Measurements from ENCODE around the gene C13orf46. TPM values are rescaled to one million over a fixed set of nuclear protein-coding genes. Genes with fewer than 3 reads are reported as not detected.

C13orf46 gene
- total and polyA plus RNA-seq, 10 of the 15 experiments (the other 5 are each of a cell fraction or from before 2014, with no cell fraction given): 0.01 to 0.18 (median 0.09) TPM; not detected in 6

DNA sequence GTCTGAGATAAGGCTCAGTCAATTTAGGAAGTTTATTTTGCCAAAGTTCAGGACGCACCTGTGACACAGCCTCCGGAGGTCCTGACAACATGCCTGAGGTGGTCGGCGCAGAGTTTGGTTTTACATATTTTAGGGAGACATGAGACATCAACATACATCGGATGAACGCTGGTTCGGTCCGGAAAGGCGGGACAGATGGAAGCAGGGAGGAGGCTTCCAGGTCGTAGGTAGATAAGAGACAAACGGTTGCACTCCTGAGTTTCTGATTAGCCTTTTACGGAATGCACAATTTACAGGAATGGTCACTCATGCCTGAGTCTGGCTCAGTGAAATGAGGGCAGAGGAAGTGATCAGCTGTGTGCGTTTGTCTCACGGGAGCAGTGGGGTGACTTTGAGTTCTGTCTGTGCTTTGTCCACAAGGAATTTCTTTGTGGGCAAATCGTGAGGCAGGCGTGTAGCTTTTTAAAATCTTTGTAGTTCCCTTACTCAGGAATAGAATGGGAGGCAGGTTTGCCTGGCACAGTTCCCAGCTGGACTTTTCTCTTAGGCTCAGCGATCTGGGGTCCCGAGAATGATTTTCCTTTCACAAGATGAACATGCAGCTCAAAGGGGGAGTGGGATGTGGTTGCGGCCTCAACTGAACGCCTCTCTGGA is 36.2 kb downstream of the C13orf46 start:
- Histone ChIP-seq H3K9ac (ENCODE audit: control insufficient read depth, insufficient read depth, low read length) (no peak overlapping the region), H3K4me2 (ENCODE audit: control insufficient read depth, insufficient read depth) (no peak overlapping the region), H4K20me1 (ENCODE audit: control insufficient read depth, insufficient read depth) (no peaks in the 10 kb centered on the region), H3K4me3 (no peak overlapping the region), H3K27me3 (replicated peaks in 1 of 2; ENCODE audit: control insufficient read depth in 2 of 2, insufficient read depth in 2 of 2, low read length in 1 of 2) (peaks cover 0 to 2% of the 10 kb centered on the region in 2 experiments; a peak in 2 of 4 replicates), H3K9me3 (replicated peaks; ENCODE audit: control insufficient read depth, insufficient read depth, low read length) (no peaks in the 10 kb centered on the region; the same call in 2 of the 3 replicates), H3K79me2 (ENCODE audit: control insufficient read depth, insufficient read depth, low read length) (no peaks in the 10 kb centered on the region), H3K27ac (ENCODE audit: control insufficient read depth, insufficient read depth) (no peak overlapping the region), H2AFZ (ENCODE audit: control insufficient read depth, low read depth, low read length) (no peak overlapping the region), H3K36me3 (ENCODE audit: control insufficient read depth in 2 of 2, insufficient read depth in 2 of 2, low read length in 1 of 2) (no peaks in the 10 kb centered on the region), H3K4me1 (ENCODE audit: control insufficient read depth, insufficient read depth, low read length) (no peaks in the 10 kb centered on the region)
- ChIA-PET CTCF (interaction anchor here (0.6 kb wide), 1 partner anchor 43 kb away, joined by 4 read pairs; no protein-coding TSS in a partner anchor), RAD21 (ENCODE audit: unreplicated experiment) (no interaction called here), SMC1A (ENCODE audit: uncharacterized antibody, unreplicated experiment) (no interaction called here), POLR2A (no interaction called here)
- DNase-seq (ENCODE audit: low read depth, low spot score) (no peak), FAIRE-seq (no peak), ATAC-seq (no peak)
- 56% methylated on average over 20 of the region's 20 CpGs for WGBS (ENCODE audit: insufficient coverage, insufficient replicate concordance, low lambda C conversion rate, missing lambda C conversion rate)
- intact Hi-C loops (cut with micrococcal nuclease; ENCODE audit: unreplicated experiment): no loop called here
- TF ChIP-seq, protein P1, sequence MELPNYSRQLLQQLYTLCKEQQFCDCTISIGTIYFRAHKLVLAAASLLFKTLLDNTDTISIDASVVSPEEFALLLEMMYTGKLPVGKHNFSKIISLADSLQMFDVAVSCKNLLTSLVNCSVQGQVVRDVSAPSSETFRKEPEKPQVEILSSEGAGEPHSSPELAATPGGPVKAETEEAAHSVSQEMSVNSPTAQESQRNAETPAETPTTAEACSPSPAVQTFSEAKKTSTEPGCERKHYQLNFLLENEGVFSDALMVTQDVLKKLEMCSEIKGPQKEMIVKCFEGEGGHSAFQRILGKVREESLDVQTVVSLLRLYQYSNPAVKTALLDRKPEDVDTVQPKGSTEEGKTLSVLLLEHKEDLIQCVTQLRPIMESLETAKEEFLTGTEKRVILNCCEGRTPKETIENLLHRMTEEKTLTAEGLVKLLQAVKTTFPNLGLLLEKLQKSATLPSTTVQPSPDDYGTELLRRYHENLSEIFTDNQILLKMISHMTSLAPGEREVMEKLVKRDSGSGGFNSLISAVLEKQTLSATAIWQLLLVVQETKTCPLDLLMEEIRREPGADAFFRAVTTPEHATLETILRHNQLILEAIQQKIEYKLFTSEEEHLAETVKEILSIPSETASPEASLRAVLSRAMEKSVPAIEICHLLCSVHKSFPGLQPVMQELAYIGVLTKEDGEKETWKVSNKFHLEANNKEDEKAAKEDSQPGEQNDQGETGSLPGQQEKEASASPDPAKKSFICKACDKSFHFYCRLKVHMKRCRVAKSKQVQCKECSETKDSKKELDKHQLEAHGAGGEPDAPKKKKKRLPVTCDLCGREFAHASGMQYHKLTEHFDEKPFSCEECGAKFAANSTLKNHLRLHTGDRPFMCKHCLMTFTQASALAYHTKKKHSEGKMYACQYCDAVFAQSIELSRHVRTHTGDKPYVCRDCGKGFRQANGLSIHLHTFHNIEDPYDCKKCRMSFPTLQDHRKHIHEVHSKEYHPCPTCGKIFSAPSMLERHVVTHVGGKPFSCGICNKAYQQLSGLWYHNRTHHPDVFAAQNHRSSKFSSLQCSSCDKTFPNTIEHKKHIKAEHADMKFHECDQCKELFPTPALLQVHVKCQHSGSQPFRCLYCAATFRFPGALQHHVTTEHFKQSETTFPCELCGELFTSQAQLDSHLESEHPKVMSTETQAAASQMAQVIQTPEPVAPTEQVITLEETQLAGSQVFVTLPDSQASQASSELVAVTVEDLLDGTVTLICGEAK (IDR thresholded peaks at IDR 0.05; ENCODE audit: borderline replicate concordance): no peak
- TF ChIP-seq SP1 (IDR thresholded peaks at IDR 0.05; ENCODE audit: low read depth, low read length): no peak
- no peak for TF ChIP-seq NR2C1 (IDR thresholded peaks at IDR 0.05)
- TF ChIP-seq, protein P2, sequence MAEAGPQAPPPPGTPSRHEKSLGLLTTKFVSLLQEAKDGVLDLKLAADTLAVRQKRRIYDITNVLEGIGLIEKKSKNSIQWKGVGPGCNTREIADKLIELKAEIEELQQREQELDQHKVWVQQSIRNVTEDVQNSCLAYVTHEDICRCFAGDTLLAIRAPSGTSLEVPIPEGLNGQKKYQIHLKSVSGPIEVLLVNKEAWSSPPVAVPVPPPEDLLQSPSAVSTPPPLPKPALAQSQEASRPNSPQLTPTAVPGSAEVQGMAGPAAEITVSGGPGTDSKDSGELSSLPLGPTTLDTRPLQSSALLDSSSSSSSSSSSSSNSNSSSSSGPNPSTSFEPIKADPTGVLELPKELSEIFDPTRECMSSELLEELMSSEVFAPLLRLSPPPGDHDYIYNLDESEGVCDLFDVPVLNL (IDR thresholded peaks at IDR 0.05; ENCODE audit: low read depth, low read length): no peak
- in situ Hi-C loops (cut with MboI): no loop called here
- no TSS peak for BruUV-seq (replicated peaks)
